SU-DHL-6 (cell line): ENCODE data around the gene TTC27.

Experiments
- H2AFZ ChIP-seq: fragments of 200-600 bp; sonication (generic); 2 replicates; pipeline ENCODE4 v1.6.1; 2014; ENCODE audit warnings: low read depth, mild to moderate bottlenecking, moderate library complexity, mixed read lengths, antibody characterized with exemption, low read length; ENCODE audit not compliant: severe bottlenecking
- H3F3A ChIP-seq: fragments of 200-600 bp; shearing (Covaris generic); 2 replicates; pipeline ENCODE4 v1.6.0; 2016; ENCODE audit warnings: antibody characterized with exemption, mild to moderate bottlenecking; ENCODE audit not compliant: insufficient read depth
- H3K27ac ChIP-seq: fragments of 200-600 bp; sonication (generic); 2 replicates; pipeline ENCODE4 v1.5.1; 2016; ENCODE audit warnings: low read depth, mild to moderate bottlenecking, low read length, moderate library complexity, mixed read lengths
- H3K27me3 ChIP-seq: fragments of 200-600 bp; sonication (generic), shearing (Covaris generic); 2 replicates; pipeline ENCODE4 v1.6.0; 2014; ENCODE audit warnings: mild to moderate bottlenecking, low read length
- H3K36me3 ChIP-seq: fragments of 200-600 bp; sonication (generic); 2 replicates; pipeline ENCODE4 v1.6.1; 2014; ENCODE audit warnings: mild to moderate bottlenecking, low read length, mixed read lengths
- H3K4me2 ChIP-seq: fragments of 300-600, 200-600 bp; shearing (Covaris generic), sonication (generic); 2 replicates; pipeline ENCODE4 v1.6.0; 2014; ENCODE audit warnings: low read length, low read depth, mild to moderate bottlenecking; ENCODE audit not compliant: poor library complexity, severe bottlenecking
- H3K4me3 ChIP-seq: fragments of 200-600 bp; sonication (generic); 2 replicates; pipeline ENCODE4 v1.5.1; 2014; ENCODE audit warnings: antibody characterized with exemption, low read length, mild to moderate bottlenecking, mixed read lengths; ENCODE audit not compliant: insufficient read depth, poor library complexity, severe bottlenecking
- H3K79me2 ChIP-seq: fragments of 200-600 bp; sonication (generic); 2 replicates; pipeline ENCODE4 v1.6.1; 2014; ENCODE audit warnings: mild to moderate bottlenecking, low read length, moderate library complexity; ENCODE audit not compliant: insufficient read depth
- H3K9ac ChIP-seq: fragments of 200-600 bp; sonication (generic); 2 replicates; pipeline ENCODE4 v1.7.0; 2014; ENCODE audit warnings: mild to moderate bottlenecking, low read length
- H3K9me2 ChIP-seq: fragments of 200-600 bp; sonication (generic); replicated peaks from 2 replicates; pipeline ENCODE4 v1.6.1; 2014; ENCODE audit warnings: low read length; ENCODE audit not compliant: insufficient read depth
- H3K9me3 ChIP-seq: fragments of 200-600 bp; sonication (generic); 2 replicates; pipeline ENCODE4 v1.6.1; 2014; ENCODE audit warnings: low read length, mixed read lengths; ENCODE audit not compliant: insufficient read depth
- H4K20me1 ChIP-seq: fragments of 200-600 bp; sonication (generic); 2 replicates; pipeline ENCODE4 v1.6.1; 2014; ENCODE audit warnings: low read depth, mild to moderate bottlenecking, antibody characterized with exemption, low read length, moderate library complexity, mixed read lengths
- EZH2phosphoT487 ChIP-seq: fragments of 200-600 bp; sonication (generic), shearing (Covaris generic); conservative IDR thresholded peaks from 2 replicates; pipeline ENCODE4 v1.6.1; 2018; ENCODE audit warnings: mild to moderate bottlenecking, antibody characterized with exemption, low read length, moderate library complexity, mixed read lengths
- TF ChIP-seq, protein P1 (sequence below): fragments of 200-600 bp; sonication (generic); IDR thresholded peaks from one replicate; pipeline ENCODE4 v1.5.1; 2017; ENCODE audit warnings: antibody characterized with exemption, mild to moderate bottlenecking, low read length, moderate library complexity; ENCODE audit not compliant: insufficient read depth, poor library complexity, severe bottlenecking

Gene TTC27

GRCh38 chr2:32780961-32781360 is 153.1 kb downstream of the TTC27 start:
- no peaks in the 10 kb centered on the region for H3K9me2 ChIP-seq
- no peaks in the 10 kb centered on the region; the same call in 1 of the 2 replicates for H3K79me2 ChIP-seq

GRCh38 chr2:32783469-32783868 is 155.6 kb downstream of the TTC27 start:
- Histone ChIP-seq H4K20me1 (no peaks in the 10 kb centered on the region), H3K9me3 (peaks cover 11% of the 10 kb centered on the region; the same call in 1 of the 2 replicates), H2AFZ (no peak overlapping the region), H3K27ac (no peak overlapping the region), H3K27me3 (no peaks in the 10 kb centered on the region), H3K4me3 (no peak overlapping the region), H3K79me2 (no peaks in the 10 kb centered on the region; the same call in 1 of the 2 replicates), H3F3A (no peaks in the 10 kb centered on the region), H3K9ac (no peak overlapping the region), H3K9me2 (no peaks in the 10 kb centered on the region), H3K4me2 (no peak overlapping the region), H3K36me3 (peaks cover 48% of the 10 kb centered on the region)
- TF ChIP-seq, protein P1, sequence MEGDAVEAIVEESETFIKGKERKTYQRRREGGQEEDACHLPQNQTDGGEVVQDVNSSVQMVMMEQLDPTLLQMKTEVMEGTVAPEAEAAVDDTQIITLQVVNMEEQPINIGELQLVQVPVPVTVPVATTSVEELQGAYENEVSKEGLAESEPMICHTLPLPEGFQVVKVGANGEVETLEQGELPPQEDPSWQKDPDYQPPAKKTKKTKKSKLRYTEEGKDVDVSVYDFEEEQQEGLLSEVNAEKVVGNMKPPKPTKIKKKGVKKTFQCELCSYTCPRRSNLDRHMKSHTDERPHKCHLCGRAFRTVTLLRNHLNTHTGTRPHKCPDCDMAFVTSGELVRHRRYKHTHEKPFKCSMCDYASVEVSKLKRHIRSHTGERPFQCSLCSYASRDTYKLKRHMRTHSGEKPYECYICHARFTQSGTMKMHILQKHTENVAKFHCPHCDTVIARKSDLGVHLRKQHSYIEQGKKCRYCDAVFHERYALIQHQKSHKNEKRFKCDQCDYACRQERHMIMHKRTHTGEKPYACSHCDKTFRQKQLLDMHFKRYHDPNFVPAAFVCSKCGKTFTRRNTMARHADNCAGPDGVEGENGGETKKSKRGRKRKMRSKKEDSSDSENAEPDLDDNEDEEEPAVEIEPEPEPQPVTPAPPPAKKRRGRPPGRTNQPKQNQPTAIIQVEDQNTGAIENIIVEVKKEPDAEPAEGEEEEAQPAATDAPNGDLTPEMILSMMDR, result no peak
- no peak for TF ChIP-seq EZH2phosphoT487

More at GRCh38 chr2:32780961-32781360, 153.1 kb downstream of the TTC27 start:
- Histone ChIP-seq H4K20me1 (no peaks in the 10 kb centered on the region), H3K4me3 (no peak overlapping the region), H3K4me2 (no peak overlapping the region), H3K27me3 (no peaks in the 10 kb centered on the region), H3K36me3 (peaks cover 52% of the 10 kb centered on the region), H3F3A (no peaks in the 10 kb centered on the region), H3K9me3 (peaks cover 11% of the 10 kb centered on the region; the same call in 1 of the 2 replicates), H3K27ac (no peak overlapping the region), H2AFZ (no peak overlapping the region), H3K9ac (no peak overlapping the region)
- TF ChIP-seq, protein P1, result no peak
- TF ChIP-seq EZH2phosphoT487, result no peak

DNA sequence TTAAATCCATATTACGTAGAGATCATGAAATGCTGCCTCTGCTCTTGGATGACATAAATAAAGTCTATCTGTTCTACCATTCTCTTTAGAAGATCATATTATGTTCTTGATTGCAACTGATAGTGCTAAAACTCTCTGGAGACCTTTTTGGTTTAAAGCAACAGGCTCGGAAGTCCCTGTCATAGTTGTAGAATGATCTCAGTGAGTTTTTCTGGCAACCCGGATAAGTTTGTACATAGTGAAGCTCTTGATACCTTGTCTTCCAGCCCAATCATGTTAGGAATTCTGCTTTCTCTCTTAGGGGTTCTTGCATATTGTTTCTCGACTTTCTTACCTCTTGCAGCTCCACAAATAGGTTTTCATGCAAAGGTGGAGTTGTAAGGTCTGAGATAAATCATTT is 156.1 kb downstream of the TTC27 start:
- TF ChIP-seq EZH2phosphoT487, result no peak
- TF ChIP-seq, protein P1, result no peak
- H3K9me2 ChIP-seq, result no peaks in the 10 kb centered on the region
- peaks cover 44% of the 10 kb centered on the region for H3K36me3 ChIP-seq

More for the DNA sequence above, 156.1 kb downstream of the TTC27 start:
- H3F3A ChIP-seq, result no peaks in the 10 kb centered on the region
- no peak overlapping the region for H2AFZ ChIP-seq
- no peak overlapping the region for H3K27ac ChIP-seq
- no peak overlapping the region for H3K9ac ChIP-seq
- H3K79me2 ChIP-seq, result no peaks in the 10 kb centered on the region; the same call in 1 of the 2 replicates
- peaks cover 11% of the 10 kb centered on the region; the same call in 1 of the 2 replicates for H3K9me3 ChIP-seq
- no peak overlapping the region for H3K4me2 ChIP-seq
- no peak overlapping the region for H3K4me3 ChIP-seq
- H3K27me3 ChIP-seq, result no peaks in the 10 kb centered on the region
- H4K20me1 ChIP-seq, result no peaks in the 10 kb centered on the region
